ENCODE measurements around the gene NAALADL2.

The NAALADL2 gene

DNA sequence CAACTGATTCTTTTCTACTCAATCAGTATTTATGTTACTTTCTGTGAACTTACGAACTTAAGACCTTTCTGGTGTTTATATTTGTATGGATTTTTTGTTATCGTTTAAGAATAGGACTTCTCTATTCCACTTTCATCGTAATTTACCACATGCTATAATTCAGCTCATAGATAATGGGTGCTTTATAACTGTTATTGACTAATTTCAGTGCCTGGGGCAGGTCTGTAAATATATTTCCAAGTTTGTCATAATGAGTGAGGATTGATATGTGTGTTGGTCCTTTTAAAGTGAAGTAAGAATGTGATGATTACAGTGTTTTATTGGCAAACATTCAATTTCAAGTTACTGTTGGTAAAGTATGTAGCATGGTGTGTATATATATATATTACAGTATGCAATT lies 1.8 kb upstream of the NAALADL2 start:
- peaks cover 2% of the 10 kb centered on the region for H3K9me3 Mint-ChIP-seq
- peaks cover 3% of the 10 kb centered on the region for H3K4me1 Mint-ChIP-seq
- no peak overlapping the region for H3K4me3 Mint-ChIP-seq
- H3K36me3 Mint-ChIP-seq (ENCODE audit: low read depth): no peaks in the 10 kb centered on the region
- no peaks in the 10 kb centered on the region for H3K27me3 Mint-ChIP-seq (ENCODE audit: low read depth)
- H3K27ac Mint-ChIP-seq: no peak overlapping the region
- TF ChIP-seq, protein P1, sequence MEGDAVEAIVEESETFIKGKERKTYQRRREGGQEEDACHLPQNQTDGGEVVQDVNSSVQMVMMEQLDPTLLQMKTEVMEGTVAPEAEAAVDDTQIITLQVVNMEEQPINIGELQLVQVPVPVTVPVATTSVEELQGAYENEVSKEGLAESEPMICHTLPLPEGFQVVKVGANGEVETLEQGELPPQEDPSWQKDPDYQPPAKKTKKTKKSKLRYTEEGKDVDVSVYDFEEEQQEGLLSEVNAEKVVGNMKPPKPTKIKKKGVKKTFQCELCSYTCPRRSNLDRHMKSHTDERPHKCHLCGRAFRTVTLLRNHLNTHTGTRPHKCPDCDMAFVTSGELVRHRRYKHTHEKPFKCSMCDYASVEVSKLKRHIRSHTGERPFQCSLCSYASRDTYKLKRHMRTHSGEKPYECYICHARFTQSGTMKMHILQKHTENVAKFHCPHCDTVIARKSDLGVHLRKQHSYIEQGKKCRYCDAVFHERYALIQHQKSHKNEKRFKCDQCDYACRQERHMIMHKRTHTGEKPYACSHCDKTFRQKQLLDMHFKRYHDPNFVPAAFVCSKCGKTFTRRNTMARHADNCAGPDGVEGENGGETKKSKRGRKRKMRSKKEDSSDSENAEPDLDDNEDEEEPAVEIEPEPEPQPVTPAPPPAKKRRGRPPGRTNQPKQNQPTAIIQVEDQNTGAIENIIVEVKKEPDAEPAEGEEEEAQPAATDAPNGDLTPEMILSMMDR (IDR thresholded peaks at IDR 0.05; ENCODE audit: unreplicated experiment in 3 of 3): no peak

- Mint-ChIP-seq H3K36me3 (ENCODE audit: low read depth) (no peaks in the 10 kb centered on the region), H3K9me3 (no peaks in the 10 kb centered on the region), H3K4me3 (peak overlapping the region in 2 of 3 experiments; percentile 31 to 67), H3K27ac (peak overlapping the region; percentile 61 to 90 (median 68)), H3K27me3 (ENCODE audit: low read depth) (no peaks in the 10 kb centered on the region), H3K4me1 (peaks cover 8% of the 10 kb centered on the region)
- TF ChIP-seq, protein P1 (IDR thresholded peaks at IDR 0.05; ENCODE audit: unreplicated experiment in 3 of 3): no peak
Observed at GRCh38 chr3:174858353-174858752, 781 bp upstream of the NAALADL2 start.

DNA sequence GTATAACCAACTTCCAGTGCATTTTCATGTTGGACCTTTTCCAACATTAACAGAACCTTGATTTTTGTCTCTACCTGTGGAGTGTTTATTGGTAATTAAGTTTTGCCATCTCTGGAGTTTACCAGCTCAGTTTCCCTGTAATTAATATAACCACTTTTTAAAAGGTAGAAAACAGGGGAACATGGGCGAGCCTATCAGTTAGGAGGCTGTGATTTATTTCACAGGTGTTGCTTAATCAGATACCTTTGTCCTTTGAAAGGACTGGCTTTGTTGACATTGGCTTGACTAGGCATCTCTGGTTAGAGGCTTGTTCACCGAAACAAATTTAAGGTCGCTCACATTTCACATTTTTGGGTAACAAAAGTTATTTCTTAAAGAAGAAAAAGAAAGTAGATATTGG lies 622 bp downstream of the NAALADL2 start:
- Mint-ChIP-seq H3K4me1 (peaks cover 8% of the 10 kb centered on the region), H3K36me3 (ENCODE audit: low read depth) (no peaks in the 10 kb centered on the region), H3K4me3 (peak overlapping the region in 2 of 3 experiments; percentile 11 to 67)

GRCh38 chr3:174862101-174862500 lies 3.0 kb downstream of the NAALADL2 start:
- Mint-ChIP-seq H3K36me3 (ENCODE audit: low read depth) (no peaks in the 10 kb centered on the region), H3K27ac (peak overlapping the region in 1 of 3 experiments; percentile 9), H3K4me1 (peaks cover 8% of the 10 kb centered on the region), H3K9me3 (no peaks in the 10 kb centered on the region), H3K4me3 (no peak overlapping the region), H3K27me3 (ENCODE audit: low read depth) (no peaks in the 10 kb centered on the region)
- TF ChIP-seq, protein P1 (IDR thresholded peaks at IDR 0.05; ENCODE audit: unreplicated experiment in 3 of 3): peak in 2 of 3 experiments; percentile 6 to 18

More for the DNA sequence above, 622 bp downstream of the NAALADL2 start:
- peak overlapping the region; percentile 78 to 90 (median 87) for H3K27ac Mint-ChIP-seq
- no peaks in the 10 kb centered on the region for H3K27me3 Mint-ChIP-seq (ENCODE audit: low read depth)
- H3K9me3 Mint-ChIP-seq: no peaks in the 10 kb centered on the region
- TF ChIP-seq, protein P1 (IDR thresholded peaks at IDR 0.05; ENCODE audit: unreplicated experiment in 3 of 3): no peak

GRCh38 chr3:174862666-174863065 lies 3.5 kb downstream of the NAALADL2 start:
- H3K36me3 Mint-ChIP-seq (ENCODE audit: low read depth): no peaks in the 10 kb centered on the region
- TF ChIP-seq, protein P1 (IDR thresholded peaks at IDR 0.05; ENCODE audit: unreplicated experiment in 3 of 3): no peak
- peak overlapping the region in 1 of 3 experiments; percentile 34 for H3K27ac Mint-ChIP-seq
- no peaks in the 10 kb centered on the region for H3K27me3 Mint-ChIP-seq (ENCODE audit: low read depth)
- peaks cover 8% of the 10 kb centered on the region for H3K4me1 Mint-ChIP-seq
- no peaks in the 10 kb centered on the region for H3K9me3 Mint-ChIP-seq
- no peak overlapping the region for H3K4me3 Mint-ChIP-seq

- Mint-ChIP-seq H3K4me1 (peaks cover 5% of the 10 kb centered on the region), H3K4me3 (no peak overlapping the region), H3K9me3 (no peaks in the 10 kb centered on the region), H3K36me3 (ENCODE audit: low read depth) (no peaks in the 10 kb centered on the region), H3K27me3 (ENCODE audit: low read depth) (no peaks in the 10 kb centered on the region), H3K27ac (no peak overlapping the region)
- TF ChIP-seq, protein P1 (IDR thresholded peaks at IDR 0.05; ENCODE audit: unreplicated experiment in 3 of 3): no peak
Observed at GRCh38 chr3:174863488-174863887, 4.4 kb downstream of the NAALADL2 start.
